Coronary artery (tissue), 2 donors: ENCODE measurements around the gene CABLES1.
A peak's percentile ranks its signal among the peaks of the same experiment; 100 is the strongest.

ENCODE experiments used
- DNase-seq: peaks from one replicate; pipeline ENCODE4 v3.0.0-alpha.2; 2017; ENCODE audit warnings: low spot score
- H3K27ac ChIP-seq, 2 donors: fragments of 200-600 bp; sonication (generic); one replicate each; pipeline ENCODE4 v1.5.1; 2016 to 2019
- H3K4me3 ChIP-seq: fragments of 200-600 bp; sonication (generic); 2 replicates; pipeline ENCODE4 v1.5.1; 2016; ENCODE audit warnings: mild to moderate bottlenecking, moderate library complexity
- CTCF ChIP-seq: fragments of 200-600 bp; sonication (generic); IDR thresholded peaks from one replicate; pipeline ENCODE4 v1.5.1; 2019; ENCODE audit warnings: antibody characterized with exemption

Gene CABLES1

GRCh38 chr18:23137097-23137635, 1.9 kb downstream of the CABLES1 start:
- TF ChIP-seq CTCF, result no peak
- peak overlapping the region; percentile 69 to 96 for H3K27ac ChIP-seq
- H3K4me3 ChIP-seq, result peak overlapping the region; percentile 94
- no peak for DNase-seq

- DNase-seq, result no peak
- Histone ChIP-seq H3K27ac (no peak overlapping the region), H3K4me3 (peak overlapping the region; percentile 94)
- no peak for TF ChIP-seq CTCF
Measured at GRCh38 chr18:23137788-23138216, 2.5 kb downstream of the CABLES1 start.

- DNase-seq, result no peak
- Histone ChIP-seq H3K27ac (no peak overlapping the region), H3K4me3 (no peak overlapping the region)
- no peak for TF ChIP-seq CTCF
Measured at GRCh38 chr18:23138471-23138870, 3.2 kb downstream of the CABLES1 start.

GRCh38 chr18:23141104-23141999, 6.1 kb downstream of the CABLES1 start:
- no peak for DNase-seq
- no peak overlapping the region for H3K4me3 ChIP-seq
- TF ChIP-seq CTCF, result no peak
- peak overlapping the region; percentile 29 to 82 for H3K27ac ChIP-seq

GRCh38 chr18:23142251-23142929, 7.1 kb downstream of the CABLES1 start:
- no peak for TF ChIP-seq CTCF
- H3K27ac ChIP-seq, result peak overlapping the region; percentile 67 to 82
- no peak for DNase-seq
- H3K4me3 ChIP-seq, result no peak overlapping the region

GRCh38 chr18:23143016-23143814, 7.9 kb downstream of the CABLES1 start:
- Histone ChIP-seq H3K27ac (peak overlapping the region; percentile 67 to 82), H3K4me3 (no peak overlapping the region)
- DNase-seq, result no peak
- no peak for TF ChIP-seq CTCF
